Gastroesophageal sphincter (tissue), 3 donors: ENCODE measurements around the gene SH3PXD2A.

Experiments
- POLR2A ChIP-seq, 2 donors: fragments of 450-650 bp; IDR thresholded peaks; one replicate each; pipeline ENCODE4 v1.6.1; 2017; ENCODE audit warnings: antibody characterized with exemption in 2 of 2, mild to moderate bottlenecking in 2 of 2, moderate library complexity in 1 of 2
- TF ChIP-seq, protein P1 (sequence below), 4 experiments: fragments of 200-600 bp in 2 of 4; fragments of 450-650 bp in 2 of 4; sonication (generic) in 1 of 4; IDR thresholded peaks; one replicate each; pipeline ENCODE4 v1.5.1; 2017 to 2019; ENCODE audit warnings: antibody characterized with exemption in 4 of 4, mild to moderate bottlenecking in 2 of 4, moderate library complexity in 2 of 4

DNA sequence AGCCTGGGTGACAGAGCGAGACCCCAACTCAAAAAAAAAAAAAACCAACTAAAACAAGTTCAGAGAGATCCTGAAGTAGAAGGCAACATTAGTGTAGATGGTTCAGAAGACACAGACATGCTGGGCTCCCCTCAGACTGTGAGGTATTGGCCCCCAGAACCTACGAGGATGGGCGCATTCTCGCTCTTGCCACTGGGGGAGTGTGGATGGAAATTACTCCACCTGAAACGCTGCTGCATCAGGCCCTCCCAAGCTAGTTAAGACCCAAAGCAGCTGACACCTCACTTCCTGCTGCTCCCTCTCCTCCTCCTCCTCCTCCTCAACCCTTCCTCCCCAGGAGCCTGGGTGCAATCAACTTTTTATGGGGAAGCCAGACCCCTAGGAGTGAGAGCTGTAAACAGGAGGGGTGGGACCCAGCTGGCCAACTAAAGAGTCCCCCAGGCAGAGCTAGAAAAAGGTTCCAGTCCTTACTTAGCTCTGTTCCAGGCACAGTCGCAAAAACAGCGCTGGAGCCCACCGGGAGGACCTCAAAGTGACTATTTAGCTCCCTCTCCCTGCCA lies 7.4 kb downstream of the SH3PXD2A start:
- TF ChIP-seq, protein P1, sequence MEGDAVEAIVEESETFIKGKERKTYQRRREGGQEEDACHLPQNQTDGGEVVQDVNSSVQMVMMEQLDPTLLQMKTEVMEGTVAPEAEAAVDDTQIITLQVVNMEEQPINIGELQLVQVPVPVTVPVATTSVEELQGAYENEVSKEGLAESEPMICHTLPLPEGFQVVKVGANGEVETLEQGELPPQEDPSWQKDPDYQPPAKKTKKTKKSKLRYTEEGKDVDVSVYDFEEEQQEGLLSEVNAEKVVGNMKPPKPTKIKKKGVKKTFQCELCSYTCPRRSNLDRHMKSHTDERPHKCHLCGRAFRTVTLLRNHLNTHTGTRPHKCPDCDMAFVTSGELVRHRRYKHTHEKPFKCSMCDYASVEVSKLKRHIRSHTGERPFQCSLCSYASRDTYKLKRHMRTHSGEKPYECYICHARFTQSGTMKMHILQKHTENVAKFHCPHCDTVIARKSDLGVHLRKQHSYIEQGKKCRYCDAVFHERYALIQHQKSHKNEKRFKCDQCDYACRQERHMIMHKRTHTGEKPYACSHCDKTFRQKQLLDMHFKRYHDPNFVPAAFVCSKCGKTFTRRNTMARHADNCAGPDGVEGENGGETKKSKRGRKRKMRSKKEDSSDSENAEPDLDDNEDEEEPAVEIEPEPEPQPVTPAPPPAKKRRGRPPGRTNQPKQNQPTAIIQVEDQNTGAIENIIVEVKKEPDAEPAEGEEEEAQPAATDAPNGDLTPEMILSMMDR (IDR thresholded peaks at IDR 0.05) = no peak
- no peak for TF ChIP-seq POLR2A (IDR thresholded peaks at IDR 0.05)
